Tibial nerve (tissue), 4 donors: ENCODE measurements around the gene KIF22.

Experiments used
- EP300 ChIP-seq, 2 donors: sonication (generic); formaldehyde crosslinking; IDR thresholded peaks; one replicate each; pipeline ENCODE4 v1.6.1; 2017; ENCODE audit warnings: antibody characterized with exemption in 2 of 2, mild to moderate bottlenecking in 1 of 2
- POLR2A ChIP-seq, 2 donors: fragments of 450-650 bp; IDR thresholded peaks; one replicate each; pipeline ENCODE4 v1.6.1; 2017; ENCODE audit warnings: antibody characterized with exemption in 2 of 2, mild to moderate bottlenecking in 2 of 2, moderate library complexity in 2 of 2
- TF ChIP-seq, protein P1 (sequence below), 5 experiments: fragments of 200-600 bp in 3 of 5; fragments of 450-650 bp in 2 of 5; sonication (generic) in 3 of 5; IDR thresholded peaks; one replicate each; pipeline ENCODE4 v1.5.1; 2016 to 2019; ENCODE audit warnings: antibody characterized with exemption in 5 of 5, mild to moderate bottlenecking in 3 of 5, moderate library complexity in 2 of 5

DNA sequence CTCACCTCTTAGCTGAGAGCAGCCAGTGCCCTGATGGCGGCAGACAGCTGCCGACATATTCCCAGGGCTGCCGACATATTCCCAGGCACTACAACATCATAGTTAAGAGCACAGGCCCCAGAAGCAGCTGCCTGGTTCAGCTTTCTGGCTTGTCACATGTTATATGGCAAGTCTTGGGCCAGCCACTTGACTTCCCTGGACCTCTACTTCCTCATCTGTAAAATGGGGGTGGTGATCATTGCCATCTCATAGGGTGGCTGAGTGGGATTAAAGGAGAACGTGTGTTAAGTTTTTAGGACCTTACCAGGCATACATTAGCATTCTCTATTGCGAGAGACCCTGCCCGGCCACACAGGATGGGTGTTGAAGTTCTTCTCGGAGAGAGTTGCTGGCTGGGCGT is 53.4 kb downstream of the KIF22 start:
- TF ChIP-seq POLR2A (IDR thresholded peaks at IDR 0.05) = no peak
- TF ChIP-seq, protein P1, sequence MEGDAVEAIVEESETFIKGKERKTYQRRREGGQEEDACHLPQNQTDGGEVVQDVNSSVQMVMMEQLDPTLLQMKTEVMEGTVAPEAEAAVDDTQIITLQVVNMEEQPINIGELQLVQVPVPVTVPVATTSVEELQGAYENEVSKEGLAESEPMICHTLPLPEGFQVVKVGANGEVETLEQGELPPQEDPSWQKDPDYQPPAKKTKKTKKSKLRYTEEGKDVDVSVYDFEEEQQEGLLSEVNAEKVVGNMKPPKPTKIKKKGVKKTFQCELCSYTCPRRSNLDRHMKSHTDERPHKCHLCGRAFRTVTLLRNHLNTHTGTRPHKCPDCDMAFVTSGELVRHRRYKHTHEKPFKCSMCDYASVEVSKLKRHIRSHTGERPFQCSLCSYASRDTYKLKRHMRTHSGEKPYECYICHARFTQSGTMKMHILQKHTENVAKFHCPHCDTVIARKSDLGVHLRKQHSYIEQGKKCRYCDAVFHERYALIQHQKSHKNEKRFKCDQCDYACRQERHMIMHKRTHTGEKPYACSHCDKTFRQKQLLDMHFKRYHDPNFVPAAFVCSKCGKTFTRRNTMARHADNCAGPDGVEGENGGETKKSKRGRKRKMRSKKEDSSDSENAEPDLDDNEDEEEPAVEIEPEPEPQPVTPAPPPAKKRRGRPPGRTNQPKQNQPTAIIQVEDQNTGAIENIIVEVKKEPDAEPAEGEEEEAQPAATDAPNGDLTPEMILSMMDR (IDR thresholded peaks at IDR 0.05) = no peak
- TF ChIP-seq EP300 (IDR thresholded peaks at IDR 0.05) = no peak
